Type B pancreatic cell (in vitro differentiated cells): Measurements from ENCODE around the gene PAGE2. TPM values are rescaled to one million over a fixed set of nuclear protein-coding genes. Genes with fewer than 3 reads are reported as not detected.
"Not testable (repeated sequence)": the region's sequence is repeated elsewhere in the genome, so short reads cannot be mapped to it uniquely, and the experiment has no call there.

Experiments
- DNase-seq: peaks from one replicate; pipeline ENCODE4 v3.0.0; 2021; ENCODE audit warnings: mixed read lengths; ENCODE audit not compliant: unreplicated experiment; ENCODE audit errors: extremely low spot score
- H3K27ac Mint-ChIP-seq: 2 replicates; pipeline ENCODE4 v1.8.0; 2021; ENCODE audit warnings: mild to moderate bottlenecking, mixed read lengths
- H3K27me3 Mint-ChIP-seq: 2 replicates; pipeline ENCODE4 v1.8.0; 2021; ENCODE audit warnings: mixed read lengths
- H3K36me3 Mint-ChIP-seq: 2 replicates; pipeline ENCODE4 v1.8.0; 2021; ENCODE audit warnings: mixed read lengths
- H3K4me1 Mint-ChIP-seq: one replicate; pipeline ENCODE4 v1.8.0; 2021; ENCODE audit warnings: mixed read lengths; ENCODE audit not compliant: unreplicated experiment
- H3K4me3 Mint-ChIP-seq: 2 replicates; pipeline ENCODE4 v1.8.0; 2021; ENCODE audit warnings: mild to moderate bottlenecking, mixed read lengths
- H3K9me3 Mint-ChIP-seq: 2 replicates; pipeline ENCODE4 v1.8.0; 2021; ENCODE audit warnings: mixed read lengths
- CTCF ChIP-seq: fragments of 200-600 bp; sonication (generic); conservative IDR thresholded peaks from 2 replicates; pipeline ENCODE4 v1.5.0; 2021; ENCODE audit warnings: antibody characterized with exemption, mild to moderate bottlenecking
- total RNA-seq: library from RNA; stranded (reverse); gene quantifications from 2 replicates; pipeline ENCODE4 v1.2.1, GENCODE V29; 2021; ENCODE audit warnings: low replicate concordance

The PAGE2 gene
- total RNA-seq, 1 donor from 2014 or later: not detected

DNA sequence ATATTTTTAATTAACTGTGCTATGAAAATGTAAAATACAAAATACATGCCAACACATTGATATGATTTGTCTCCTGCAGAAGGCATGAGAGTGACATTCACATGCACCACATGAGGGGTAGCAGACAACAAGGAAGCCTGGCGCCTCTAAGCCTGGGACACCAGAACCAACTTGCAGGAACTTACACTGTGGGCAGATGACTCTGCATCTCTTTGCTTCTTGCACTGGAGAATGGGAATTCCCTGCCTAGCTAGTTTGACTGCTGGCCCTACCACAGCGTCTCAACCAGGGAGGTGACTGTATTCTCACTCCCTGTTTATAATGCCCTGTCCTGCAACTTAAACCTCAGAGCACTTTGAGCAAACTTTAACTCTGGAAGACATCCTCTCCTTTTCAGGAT lies 40.5 kb downstream of the PAGE2 start:
- Mint-ChIP-seq H3K9me3 (no peaks in the 10 kb centered on the region), H3K36me3 (no peaks in the 10 kb centered on the region), H3K27me3 (no peaks in the 10 kb centered on the region), H3K4me1 (no peaks in the 10 kb centered on the region), H3K4me3 (no peak overlapping the region), H3K27ac (no peak overlapping the region)
- TF ChIP-seq CTCF: no peak
- DNase-seq: no peak

DNA sequence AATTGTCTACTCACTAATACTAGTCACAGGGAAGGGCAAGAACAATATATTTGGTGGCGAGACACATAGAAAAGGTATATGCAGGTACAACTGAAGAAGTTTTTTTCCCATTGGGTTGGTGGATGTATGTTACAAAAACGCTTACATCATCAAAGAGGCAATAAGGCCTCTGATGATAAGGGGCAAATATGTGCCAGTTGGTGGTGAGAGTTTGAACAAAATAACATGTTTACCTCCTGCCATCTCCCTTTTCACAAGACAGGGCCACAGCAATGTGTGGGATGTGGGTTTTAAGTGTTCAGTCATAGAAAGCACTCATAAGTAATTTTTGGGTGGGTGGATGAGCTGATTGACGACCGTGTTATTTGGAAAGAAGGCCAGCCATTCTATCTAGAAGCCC lies 41.7 kb downstream of the PAGE2 start:
- H3K27ac Mint-ChIP-seq: no peak overlapping the region
- no peak overlapping the region for H3K4me3 Mint-ChIP-seq
- DNase-seq: no peak
- H3K4me1 Mint-ChIP-seq: no peaks in the 10 kb centered on the region
- no peak for TF ChIP-seq CTCF
- H3K9me3 Mint-ChIP-seq: no peaks in the 10 kb centered on the region
- no peaks in the 10 kb centered on the region for H3K27me3 Mint-ChIP-seq
- no peaks in the 10 kb centered on the region for H3K36me3 Mint-ChIP-seq

DNA sequence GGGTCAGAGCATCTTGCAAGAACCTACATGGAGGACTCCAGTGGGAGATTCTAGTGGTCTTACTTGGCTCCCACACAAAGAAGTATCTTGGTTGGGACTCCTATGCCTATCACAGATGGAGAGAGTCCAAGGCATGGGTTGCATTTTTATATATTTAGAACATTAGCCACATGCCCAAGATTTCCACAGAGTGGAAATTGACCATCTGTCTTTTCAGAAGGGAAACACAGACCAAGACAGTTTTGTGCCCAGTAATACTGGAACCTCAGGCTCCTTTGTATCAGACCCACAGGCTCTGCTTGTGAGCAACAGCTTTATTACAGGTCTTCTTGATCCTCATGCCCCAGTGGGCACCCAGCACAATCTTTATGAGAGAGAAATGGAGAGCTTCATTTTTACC lies 43.6 kb downstream of the PAGE2 start:
- Mint-ChIP-seq H3K36me3 (no peaks in the 10 kb centered on the region), H3K4me1 (no peaks in the 10 kb centered on the region), H3K27me3 (no peaks in the 10 kb centered on the region), H3K27ac (no peak overlapping the region), H3K4me3 (no peak overlapping the region), H3K9me3 (no peaks in the 10 kb centered on the region)
- TF ChIP-seq CTCF: no peak
- no peak for DNase-seq

DNA sequence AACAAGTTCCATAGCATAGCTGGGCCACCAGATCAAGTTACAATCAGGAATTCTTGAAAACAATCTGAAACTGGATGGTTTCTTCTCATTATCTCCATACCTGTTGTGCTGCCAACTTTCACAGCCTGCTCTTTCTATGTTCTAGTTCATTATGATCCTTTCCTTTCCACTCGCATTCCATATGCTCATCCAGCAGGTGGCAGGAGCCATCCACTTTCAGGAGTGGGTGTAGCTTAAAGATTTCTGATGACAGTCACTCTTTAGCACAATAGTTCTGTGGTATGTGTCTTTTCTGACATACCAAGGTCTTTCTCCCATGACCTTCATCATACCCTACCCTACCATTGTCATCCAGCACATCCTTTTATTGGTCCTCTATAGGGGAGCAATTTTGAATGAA lies 46.4 kb downstream of the PAGE2 start:
- no peaks in the 10 kb centered on the region for H3K27me3 Mint-ChIP-seq
- H3K36me3 Mint-ChIP-seq: no peaks in the 10 kb centered on the region
- no peak overlapping the region for H3K4me3 Mint-ChIP-seq
- no peaks in the 10 kb centered on the region for H3K4me1 Mint-ChIP-seq
- no peak overlapping the region for H3K27ac Mint-ChIP-seq
- H3K9me3 Mint-ChIP-seq: no peaks in the 10 kb centered on the region
- DNase-seq: no peak
- TF ChIP-seq CTCF: peak; percentile 69

DNA sequence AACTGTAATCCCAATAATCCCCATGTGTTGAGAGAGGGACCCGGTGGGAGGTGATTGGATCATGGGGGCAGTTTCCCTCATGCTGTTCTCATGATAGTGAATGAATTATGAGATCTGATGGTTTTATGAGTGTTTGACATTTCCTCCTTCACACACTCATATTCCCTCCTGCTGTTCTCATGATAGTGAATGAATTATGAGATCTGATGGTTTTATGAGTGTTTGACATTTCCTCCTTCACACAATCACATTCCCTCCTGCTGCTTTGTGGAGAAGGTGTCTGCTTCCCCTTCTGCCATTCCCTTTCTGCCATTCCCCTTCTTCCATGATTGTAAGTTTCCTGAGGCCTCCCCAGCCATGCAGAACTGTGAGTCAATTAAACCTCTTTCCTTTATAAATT lies 52.0 kb downstream of the PAGE2 start:
- not testable (repeated sequence) for H3K27me3 Mint-ChIP-seq, H3K27ac Mint-ChIP-seq, H3K9me3 Mint-ChIP-seq, H3K4me3 Mint-ChIP-seq, H3K36me3 Mint-ChIP-seq, DNase-seq, H3K4me1 Mint-ChIP-seq

Other genes with a start within 250 kb of the PAGE2 start
- 39.6 and 142 TPM in 2 replicates for gene TRO, start 168.2 kb upstream of the PAGE2 start, total RNA-seq
- gene PFKFB1, start 94.8 kb upstream of the PAGE2 start, total RNA-seq: 0.51 and 0.86 TPM in 2 replicates
- gene APEX2, start 88.7 kb upstream of the PAGE2 start, total RNA-seq: 17.1 and 24.3 TPM in 2 replicates
- gene ALAS2, start 58.0 kb upstream of the PAGE2 start, total RNA-seq: not detected in 2 replicates
- gene PAGE2B, start 14.0 kb upstream of the PAGE2 start, total RNA-seq: not detected in 2 replicates
- gene PAGE5, start 131.3 kb downstream of the PAGE2 start, total RNA-seq: not detected in 2 replicates
- gene PAGE3, start 175.9 kb downstream of the PAGE2 start, total RNA-seq: not detected in 2 replicates